NCI-H748 treated with DMSO at 0.1 percent for 48 hours (cell line): ENCODE data around the gene SYT4.
A peak's percentile ranks its signal among the peaks of the same experiment; 100 is the strongest.

Experiments used
- DNase-seq: peaks from one replicate; lab custom pipeline; 2025; lab: John Stamatoyannopoulos, UW

Gene SYT4, protein sequence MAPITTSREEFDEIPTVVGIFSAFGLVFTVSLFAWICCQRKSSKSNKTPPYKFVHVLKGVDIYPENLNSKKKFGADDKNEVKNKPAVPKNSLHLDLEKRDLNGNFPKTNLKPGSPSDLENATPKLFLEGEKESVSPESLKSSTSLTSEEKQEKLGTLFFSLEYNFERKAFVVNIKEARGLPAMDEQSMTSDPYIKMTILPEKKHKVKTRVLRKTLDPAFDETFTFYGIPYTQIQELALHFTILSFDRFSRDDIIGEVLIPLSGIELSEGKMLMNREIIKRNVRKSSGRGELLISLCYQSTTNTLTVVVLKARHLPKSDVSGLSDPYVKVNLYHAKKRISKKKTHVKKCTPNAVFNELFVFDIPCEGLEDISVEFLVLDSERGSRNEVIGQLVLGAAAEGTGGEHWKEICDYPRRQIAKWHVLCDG

GRCh38 chr18:43277164-43277600 is at the start of gene SYT4:
SYT4 (minus strand) TSS chr18:43277490; CDS start chr18:43277281, 209 bp downstream.
- peak; percentile 79 for DNase-seq

- DNase-seq = no peak
Observed at GRCh38 chr18:43322132-43322531, 44.8 kb upstream of the SYT4 start.

GRCh38 chr18:43314941-43315340 is 37.7 kb upstream of the SYT4 start:
- no peak for DNase-seq

DNA sequence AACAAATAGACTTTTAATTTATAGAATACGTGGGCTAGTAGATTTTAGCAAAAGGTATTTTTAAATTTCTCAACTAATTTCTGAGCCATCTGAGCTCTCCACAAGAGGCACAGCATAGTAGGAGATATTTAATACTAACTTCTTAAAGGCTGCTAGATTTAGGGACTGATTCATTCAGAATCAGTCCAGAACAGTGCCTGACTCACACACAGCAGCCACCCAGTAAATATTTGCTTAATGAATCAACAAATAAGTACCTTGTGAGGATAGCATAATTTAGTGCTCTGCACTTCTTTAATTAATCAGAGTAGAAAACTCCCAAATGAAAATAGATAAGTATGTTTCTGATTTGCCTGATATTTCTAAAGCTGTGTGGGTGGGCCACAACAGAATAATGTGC is 35.6 kb upstream of the SYT4 start:
- DNase-seq = no peak

GRCh38 chr18:43310239-43310638 is 32.9 kb upstream of the SYT4 start:
- no peak for DNase-seq

DNA sequence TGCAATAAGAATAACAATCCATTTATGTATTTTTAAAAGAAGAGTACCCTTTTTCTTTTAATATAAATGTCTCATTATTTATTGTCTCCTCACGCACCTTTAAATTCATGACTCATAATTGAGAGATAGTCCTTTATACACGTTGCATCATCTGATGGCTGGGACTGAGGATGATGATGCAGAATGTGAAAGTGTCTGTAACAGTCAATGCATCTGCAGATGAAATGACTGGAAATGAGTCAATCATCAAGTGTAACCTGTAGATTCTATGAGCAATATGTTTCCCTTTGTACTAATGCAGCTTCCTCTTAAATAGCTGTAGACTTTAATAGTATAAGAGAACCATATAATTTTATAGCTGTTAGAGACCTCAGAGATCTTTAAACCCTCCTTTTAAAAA is 26.1 kb upstream of the SYT4 start:
- no peak for DNase-seq

DNA sequence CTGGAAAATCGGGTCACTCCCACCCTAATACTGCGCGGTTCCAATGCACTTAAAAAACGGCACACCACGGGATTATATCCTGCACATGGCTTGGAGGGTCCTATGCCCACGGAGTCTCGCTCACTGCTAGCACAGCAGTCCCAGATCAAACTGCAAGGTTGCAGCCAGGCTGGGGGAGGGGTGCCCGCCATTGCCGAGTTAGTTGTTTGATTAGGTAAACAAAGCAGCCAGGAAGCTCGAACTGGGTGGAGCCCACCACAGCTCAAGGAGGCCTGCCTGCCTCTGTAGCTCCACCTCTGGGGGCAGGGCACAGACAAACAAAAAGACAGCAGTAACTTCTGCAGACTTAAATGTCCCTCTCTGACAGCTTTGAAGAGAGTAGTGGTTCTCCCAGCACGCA is 8.9 kb upstream of the SYT4 start:
- DNase-seq = peak; percentile 60

GRCh38 chr18:43283299-43283698 is 6.0 kb upstream of the SYT4 start:
- DNase-seq = no peak

- peak; percentile 99 for DNase-seq
Observed at GRCh38 chr18:43279015-43279744, 1.9 kb upstream of the SYT4 start.

- DNase-seq = peak; percentile 36
Observed at GRCh38 chr18:43278355-43278754, 1.1 kb upstream of the SYT4 start.

DNA sequence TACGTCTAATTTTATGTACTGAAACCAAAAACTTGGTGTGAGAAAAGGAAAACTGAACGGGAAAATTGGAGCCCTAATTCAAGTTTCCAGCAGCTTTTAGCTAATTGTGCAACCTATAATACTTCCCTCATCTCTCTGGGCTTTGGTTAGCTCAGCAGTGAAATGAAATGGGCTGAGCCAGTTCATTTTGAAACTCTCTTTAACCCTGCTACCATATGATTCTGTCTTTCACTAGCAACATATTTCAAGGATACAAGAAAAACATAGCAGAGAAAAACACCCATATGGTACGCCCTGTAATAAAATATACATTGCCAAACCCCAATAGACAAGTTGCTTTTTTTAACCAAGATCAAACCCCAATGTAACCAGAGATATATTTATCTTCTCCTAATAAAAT is 799 bp downstream of the SYT4 start:
- DNase-seq = peak; percentile 55

- no peak for DNase-seq
Observed at GRCh38 chr18:43275546-43275945, 1.7 kb downstream of the SYT4 start.

DNA sequence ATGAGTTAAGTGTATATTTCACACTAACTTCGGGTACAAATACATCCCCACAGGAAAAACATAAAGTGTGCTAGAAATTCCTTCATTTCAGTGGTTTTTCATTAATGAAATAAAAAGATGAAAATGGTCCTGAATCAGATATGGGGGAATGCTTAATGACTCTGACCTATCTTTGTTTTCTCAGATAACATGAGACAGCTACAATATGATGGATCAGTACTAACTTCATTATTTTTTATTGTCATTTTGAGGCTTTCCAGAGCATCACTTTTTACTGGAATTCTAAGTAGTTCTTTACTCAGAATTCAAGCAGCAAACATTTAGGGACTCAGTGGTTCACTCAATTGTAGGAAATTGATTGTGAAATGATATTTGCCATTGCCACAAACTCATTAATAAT is 2.8 kb downstream of the SYT4 start:
- no peak for DNase-seq

DNA sequence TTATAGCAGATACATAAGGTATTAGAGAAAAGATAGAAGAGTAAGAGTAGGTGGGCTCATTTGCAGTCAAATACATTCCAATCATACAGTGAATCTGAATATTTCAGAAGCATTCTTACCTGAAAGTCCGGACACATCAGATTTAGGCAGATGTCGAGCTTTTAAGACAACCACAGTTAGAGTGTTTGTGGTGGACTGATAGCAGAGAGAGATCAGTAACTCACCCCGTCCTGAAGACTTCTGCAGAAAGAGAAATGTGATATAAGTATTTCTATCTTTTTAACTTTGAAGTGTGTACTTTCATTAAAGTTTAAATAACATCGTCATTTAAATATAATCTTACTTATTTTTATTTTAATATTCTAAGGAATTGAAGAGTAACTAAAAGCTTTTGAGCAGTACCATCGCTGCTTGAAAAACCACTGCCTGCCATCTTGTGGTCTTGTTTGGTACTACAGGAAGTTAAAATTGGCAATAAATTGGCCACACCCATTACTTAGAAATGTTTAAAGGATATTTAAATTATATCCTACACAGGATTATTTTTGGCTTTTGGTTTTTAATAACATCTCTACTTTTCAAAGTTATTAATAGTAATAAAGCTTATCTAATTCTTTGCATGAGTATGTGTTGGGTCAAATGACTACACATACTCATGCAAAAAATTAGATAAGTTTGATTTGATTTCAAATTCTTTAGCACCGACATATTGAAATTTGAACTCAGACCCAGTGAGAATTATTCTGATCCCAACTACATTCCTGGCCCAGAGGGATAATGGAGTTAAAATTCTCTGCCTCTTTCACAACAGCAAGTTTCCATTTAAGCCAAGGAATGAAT is 5.5 kb downstream of the SYT4 start:
- peak; percentile 62 for DNase-seq

- DNase-seq = no peak
Observed at GRCh38 chr18:43267818-43268217, 9.5 kb downstream of the SYT4 start.

GRCh38 chr18:43265465-43265864 is 11.8 kb downstream of the SYT4 start:
- no peak for DNase-seq

DNA sequence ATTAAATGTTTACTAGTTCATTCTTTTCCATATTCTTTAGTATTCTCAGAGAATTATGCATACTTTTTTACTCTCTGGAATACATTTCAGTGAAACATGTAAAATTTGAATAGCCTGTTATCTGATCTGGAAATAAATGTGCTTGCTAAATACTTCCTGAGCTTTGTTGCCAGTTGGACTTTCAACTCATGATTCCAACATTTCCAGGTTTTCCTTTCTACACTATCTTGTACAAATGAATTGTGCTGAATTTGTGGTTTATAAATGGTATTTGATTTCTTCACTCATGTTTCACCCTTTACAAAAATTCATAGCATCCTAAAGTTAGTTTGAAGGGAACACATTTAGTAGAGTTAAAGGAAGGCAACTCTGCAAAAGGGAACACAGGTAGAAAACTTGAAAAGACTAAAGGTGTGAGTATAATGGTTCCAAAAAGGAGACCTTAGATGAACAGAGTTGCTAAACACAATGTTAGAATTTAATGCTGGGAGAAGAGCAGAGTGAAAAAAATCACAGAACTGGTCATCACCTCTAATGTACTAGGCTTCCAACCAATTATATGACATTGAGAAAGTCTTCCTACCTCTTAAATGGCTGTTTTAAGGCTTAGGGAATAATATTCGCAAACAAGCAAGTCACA is 28.6 kb downstream of the SYT4 start:
- no peak for DNase-seq

DNA sequence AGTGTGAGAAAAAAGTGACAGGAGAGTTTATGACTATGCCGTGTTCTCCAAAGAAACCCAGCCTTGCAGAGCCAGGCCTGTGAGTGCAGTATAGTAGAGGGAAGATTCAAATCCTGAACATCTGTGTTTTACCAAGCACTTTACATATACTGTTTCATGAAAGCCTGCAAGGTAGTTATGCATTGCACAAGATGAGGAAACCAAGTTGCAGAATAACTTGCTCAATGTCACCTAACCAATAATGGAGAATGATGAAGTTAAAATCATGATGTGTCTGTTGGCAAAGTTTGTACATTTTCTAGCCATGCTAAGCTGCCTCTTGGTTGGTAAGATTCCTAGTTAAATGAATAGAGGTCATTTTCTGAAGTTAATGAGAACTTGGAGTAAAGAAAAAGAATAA is 29.3 kb downstream of the SYT4 start:
- no peak for DNase-seq

- DNase-seq = no peak
Observed at GRCh38 chr18:43238429-43238828, 38.9 kb downstream of the SYT4 start.

GRCh38 chr18:43236921-43237320 is 40.4 kb downstream of the SYT4 start:
- no peak for DNase-seq

DNA sequence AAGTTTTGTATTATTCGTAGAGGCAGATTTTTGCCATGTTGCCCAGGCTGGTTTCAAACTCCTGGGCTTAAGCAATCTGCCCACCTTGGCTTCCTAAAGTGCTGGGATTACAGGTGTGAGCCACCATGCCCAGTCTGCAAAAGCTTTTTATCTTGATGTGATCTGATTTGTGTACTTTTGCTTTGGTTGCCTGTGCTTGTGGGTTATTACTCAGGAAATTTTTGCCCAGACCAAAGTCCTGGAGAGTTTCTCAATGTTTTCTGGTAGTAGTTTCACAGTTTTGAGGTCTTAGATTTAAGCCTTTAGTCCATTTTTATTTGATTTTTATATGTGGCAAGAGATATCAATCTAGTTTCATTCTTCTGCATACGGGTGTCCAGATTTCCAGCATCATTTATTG is 42.4 kb downstream of the SYT4 start:
- DNase-seq = no peak

- DNase-seq = no peak
Observed at GRCh38 chr18:43222501-43222900, 54.8 kb downstream of the SYT4 start.
